HG02852 (cell line): ENCODE measurements around the gene PIAS4.
A peak's percentile ranks its signal among the peaks of the same experiment; 100 is the strongest.

ENCODE experiments used
- ATAC-seq: cut with Tn5 transposase; IDR thresholded peaks from one replicate; pipeline ENCODE4 v1.9.1; 2021; ENCODE audit warnings: mild to moderate bottlenecking, moderate library complexity; ENCODE audit not compliant: unreplicated experiment

PIAS4 gene

GRCh38 chr19:3977242-3978143 lies 30.0 kb upstream of the PIAS4 start:
- ATAC-seq = no peak

- no peak for ATAC-seq
Observed at GRCh38 chr19:3978145-3978544, 29.4 kb upstream of the PIAS4 start.

GRCh38 chr19:3979289-3979673 lies 28.3 kb upstream of the PIAS4 start:
- no peak for ATAC-seq

GRCh38 chr19:3979674-3980352 lies 27.7 kb upstream of the PIAS4 start:
- ATAC-seq = no peak

- ATAC-seq = no peak
Observed at GRCh38 chr19:3980353-3981251, 26.9 kb upstream of the PIAS4 start.

GRCh38 chr19:3981373-3981735 lies 26.2 kb upstream of the PIAS4 start:
- ATAC-seq = no peak

- no peak for ATAC-seq
Observed at GRCh38 chr19:3981736-3982681, 25.5 kb upstream of the PIAS4 start.

GRCh38 chr19:3982701-3983541 lies 24.6 kb upstream of the PIAS4 start:
- ATAC-seq = no peak

- ATAC-seq = no peak
Observed at GRCh38 chr19:3983542-3983914, 24.0 kb upstream of the PIAS4 start.

GRCh38 chr19:3983936-3984583 lies 23.5 kb upstream of the PIAS4 start:
- ATAC-seq = no peak

GRCh38 chr19:3984584-3984907 lies 23.0 kb upstream of the PIAS4 start:
- no peak for ATAC-seq

GRCh38 chr19:3984908-3985642 lies 22.5 kb upstream of the PIAS4 start, which contains the start of gene EEF2:
Gene EEF2, minus strand, starts transcription at chr19:3985463. Its CDS starts 83 bp downstream, at chr19:3985380.
- ATAC-seq = peak; percentile 53

- ATAC-seq = no peak
Observed at GRCh38 chr19:3985643-3986259, 21.8 kb upstream of the PIAS4 start.

GRCh38 chr19:3986260-3987041 lies 21.1 kb upstream of the PIAS4 start:
- ATAC-seq = no peak

- peak; percentile 38 for ATAC-seq
Observed at GRCh38 chr19:3987619-3988371, 19.7 kb upstream of the PIAS4 start.

GRCh38 chr19:3990815-3991117 lies 16.8 kb upstream of the PIAS4 start:
- no peak for ATAC-seq
